ENCODE results near the gene RNF43. TPM values are rescaled to one million over a fixed set of nuclear protein-coding genes. Genes with fewer than 3 reads are reported as not detected.
A peak's percentile ranks its signal among the peaks of the same experiment; 100 is the strongest.
"Not testable (repeated sequence)": the region's sequence is repeated elsewhere in the genome, so short reads cannot be mapped to it uniquely, and the experiment has no call there.

RNF43 gene
- total RNA-seq, 1 experiment from 2014 or later = 3.8 TPM

DNA sequence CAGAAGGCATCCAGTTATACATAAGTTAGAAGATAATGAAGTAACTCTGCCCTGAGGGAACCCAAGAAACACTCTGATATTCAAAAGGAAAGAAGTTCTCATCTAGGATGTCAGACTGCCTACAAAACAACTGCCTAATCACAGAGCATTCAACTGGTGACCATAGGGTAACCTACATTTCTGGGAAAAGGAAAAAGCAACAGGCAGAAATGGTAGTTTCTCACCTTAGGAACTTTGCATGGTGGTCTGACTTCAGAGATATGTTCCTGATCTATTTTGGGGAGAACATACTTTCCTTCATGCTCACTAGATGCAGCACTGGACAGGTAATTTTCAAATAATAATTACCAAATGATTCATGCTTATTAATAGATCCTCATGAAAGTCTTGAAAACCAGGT, 16.5 kb downstream of the RNF43 start:
- POLR2A ChIA-PET (ENCODE audit: unreplicated experiment) = no interaction called here
- Histone ChIP-seq H3K9ac (ENCODE audit: low read length) (no peak overlapping the region), H3K4me3 (ENCODE audit: low read length) (no peak overlapping the region), H3K27ac (ENCODE audit: low read length) (no peak overlapping the region), H3K4me2 (ENCODE audit: low read length) (peak overlapping the region; percentile 56), H3K9me3 (ENCODE audit: low read length) (no peaks in the 10 kb centered on the region), H3K4me1 (ENCODE audit: insufficient read depth, low read length) (peaks cover 37% of the 10 kb centered on the region), H3K79me2 (ENCODE audit: low read length) (no peaks in the 10 kb centered on the region), H3K36me3 (ENCODE audit: low read depth, low read length) (no peaks in the 10 kb centered on the region), H3K9me2 (replicated peaks; ENCODE audit: low read length) (no peaks in the 10 kb centered on the region), H3K27me3 (ENCODE audit: low read length) (no peaks in the 10 kb centered on the region), H4K20me1 (ENCODE audit: low read length) (no peaks in the 10 kb centered on the region), H2AFZ (ENCODE audit: low read length) (no peak overlapping the region), H3F3A (ENCODE audit: low read length, unreplicated experiment) (no peaks in the 10 kb centered on the region)
- no TSS peak for BruUV-seq (replicated peaks)
- intact Hi-C loops (cut with micrococcal nuclease) = no loop called here
- TF ChIP-seq EZH2phosphoT487 (IDR thresholded peaks at IDR 0.05; ENCODE audit: borderline replicate concordance, low read length) = no peak
- no peak for TF ChIP-seq EZH2 (IDR thresholded peaks at IDR 0.05; ENCODE audit: low read length, unreplicated experiment)
- TF ChIP-seq, protein P1, sequence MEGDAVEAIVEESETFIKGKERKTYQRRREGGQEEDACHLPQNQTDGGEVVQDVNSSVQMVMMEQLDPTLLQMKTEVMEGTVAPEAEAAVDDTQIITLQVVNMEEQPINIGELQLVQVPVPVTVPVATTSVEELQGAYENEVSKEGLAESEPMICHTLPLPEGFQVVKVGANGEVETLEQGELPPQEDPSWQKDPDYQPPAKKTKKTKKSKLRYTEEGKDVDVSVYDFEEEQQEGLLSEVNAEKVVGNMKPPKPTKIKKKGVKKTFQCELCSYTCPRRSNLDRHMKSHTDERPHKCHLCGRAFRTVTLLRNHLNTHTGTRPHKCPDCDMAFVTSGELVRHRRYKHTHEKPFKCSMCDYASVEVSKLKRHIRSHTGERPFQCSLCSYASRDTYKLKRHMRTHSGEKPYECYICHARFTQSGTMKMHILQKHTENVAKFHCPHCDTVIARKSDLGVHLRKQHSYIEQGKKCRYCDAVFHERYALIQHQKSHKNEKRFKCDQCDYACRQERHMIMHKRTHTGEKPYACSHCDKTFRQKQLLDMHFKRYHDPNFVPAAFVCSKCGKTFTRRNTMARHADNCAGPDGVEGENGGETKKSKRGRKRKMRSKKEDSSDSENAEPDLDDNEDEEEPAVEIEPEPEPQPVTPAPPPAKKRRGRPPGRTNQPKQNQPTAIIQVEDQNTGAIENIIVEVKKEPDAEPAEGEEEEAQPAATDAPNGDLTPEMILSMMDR (conservative IDR thresholded peaks at IDR 0.05; ENCODE audit: low read depth, low read length) = no peak
- DNase-seq (no peak), ATAC-seq (no peak)
- CTCF ChIA-PET = interaction anchor here (1.1 kb wide), 1 partner anchor 17 kb away, joined by 4 read pairs; the partner anchor contains the start of gene RNF43

DNA sequence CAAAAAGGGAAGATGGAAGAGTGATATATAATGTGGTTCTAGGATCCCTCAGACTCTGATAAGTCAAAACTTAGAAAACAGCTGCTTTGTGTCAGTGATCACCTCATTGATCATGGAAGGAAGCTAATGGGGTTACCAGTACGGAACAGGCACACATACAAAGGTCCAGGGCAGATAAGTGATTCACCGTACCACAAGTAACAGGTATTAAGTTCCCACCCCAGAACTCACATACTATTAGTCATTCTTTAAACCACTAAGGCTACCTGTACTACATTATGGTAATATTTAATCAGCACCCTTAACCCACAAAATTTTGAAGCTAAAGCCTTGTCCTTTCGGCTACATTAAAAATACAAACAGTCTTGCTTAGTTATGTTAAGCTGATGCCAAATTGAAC, 17.4 kb downstream of the RNF43 start:
- Histone ChIP-seq H3K4me1 (ENCODE audit: insufficient read depth, low read length) (peaks cover 38% of the 10 kb centered on the region), H3K9me2 (replicated peaks; ENCODE audit: low read length) (no peaks in the 10 kb centered on the region), H3K9ac (ENCODE audit: low read length) (no peak overlapping the region), H3F3A (ENCODE audit: low read length, unreplicated experiment) (no peaks in the 10 kb centered on the region), H3K79me2 (ENCODE audit: low read length) (no peaks in the 10 kb centered on the region), H3K36me3 (ENCODE audit: low read depth, low read length) (no peaks in the 10 kb centered on the region), H3K9me3 (ENCODE audit: low read length) (no peaks in the 10 kb centered on the region), H3K4me3 (ENCODE audit: low read length) (no peak overlapping the region; the same call in 1 of the 2 replicates), H3K4me2 (ENCODE audit: low read length) (peak overlapping the region; percentile 56), H2AFZ (ENCODE audit: low read length) (no peak overlapping the region), H4K20me1 (ENCODE audit: low read length) (no peaks in the 10 kb centered on the region), H3K27me3 (ENCODE audit: low read length) (no peaks in the 10 kb centered on the region), H3K27ac (ENCODE audit: low read length) (no peak overlapping the region)
- ChIA-PET CTCF (interaction anchor here (1.0 to 1.1 kb wide), 2 partner anchors 18 to 82 kb away, joined by 3 to 4 read pairs; partner anchors contain the start of gene RNF43), POLR2A (ENCODE audit: unreplicated experiment) (no interaction called here)
- ATAC-seq (peak; percentile 93), DNase-seq (peak; percentile 80)
- TF ChIP-seq EZH2phosphoT487 (IDR thresholded peaks at IDR 0.05; ENCODE audit: borderline replicate concordance, low read length) (no peak), EZH2 (IDR thresholded peaks at IDR 0.05; ENCODE audit: low read length, unreplicated experiment) (no peak)
- TF ChIP-seq, protein P1 (conservative IDR thresholded peaks at IDR 0.05; ENCODE audit: low read depth, low read length) = no peak
- no TSS peak for BruUV-seq (replicated peaks)
- intact Hi-C loops (cut with micrococcal nuclease) = no loop called here

GRCh38 chr17:58398574-58399266, 18.6 kb downstream of the RNF43 start:
- ChIA-PET CTCF (interaction anchor here (0.6 kb wide), 1 partner anchor 46 kb away, joined by 4 read pairs; no protein-coding TSS in a partner anchor), POLR2A (ENCODE audit: unreplicated experiment) (interaction anchor here (0.6 kb wide), 1 partner anchor 90 kb away, joined by 5 read pairs; no protein-coding TSS in a partner anchor)
- intact Hi-C loops (cut with micrococcal nuclease) = loop anchor here (1.0 kb wide), 1 partner anchor 8 kb away; no protein-coding TSS in a partner anchor
- H3K4me2 ChIP-seq (ENCODE audit: low read length) = no peak overlapping the region
- H3K9ac ChIP-seq (ENCODE audit: low read length) = no peak overlapping the region
- no peaks in the 10 kb centered on the region for H3F3A ChIP-seq (ENCODE audit: low read length, unreplicated experiment)
- no peak for TF ChIP-seq EZH2phosphoT487 (IDR thresholded peaks at IDR 0.05; ENCODE audit: borderline replicate concordance, low read length)
- TF ChIP-seq, protein P1 (conservative IDR thresholded peaks at IDR 0.05; ENCODE audit: low read depth, low read length) = no peak
- no peak for TF ChIP-seq EZH2 (IDR thresholded peaks at IDR 0.05; ENCODE audit: low read length, unreplicated experiment)
- no peak for DNase-seq
- no peaks in the 10 kb centered on the region for H3K36me3 ChIP-seq (ENCODE audit: low read depth, low read length)
- BruUV-seq (replicated peaks) = no TSS peak
- no peak overlapping the region for H2AFZ ChIP-seq (ENCODE audit: low read length)
- H3K27ac ChIP-seq (ENCODE audit: low read length) = no peak overlapping the region
- H3K27me3 ChIP-seq (ENCODE audit: low read length) = no peaks in the 10 kb centered on the region
- no peaks in the 10 kb centered on the region for H3K79me2 ChIP-seq (ENCODE audit: low read length)
- peaks cover 49% of the 10 kb centered on the region for H3K4me1 ChIP-seq (ENCODE audit: insufficient read depth, low read length)
- no peaks in the 10 kb centered on the region for H3K9me2 ChIP-seq (replicated peaks; ENCODE audit: low read length)
- no peak overlapping the region for H3K4me3 ChIP-seq (ENCODE audit: low read length)
- H3K9me3 ChIP-seq (ENCODE audit: low read length) = no peaks in the 10 kb centered on the region
- no peak for ATAC-seq
- no peaks in the 10 kb centered on the region for H4K20me1 ChIP-seq (ENCODE audit: low read length)

GRCh38 chr17:58397421-58397820, 19.9 kb downstream of the RNF43 start:
- H3K79me2 ChIP-seq (ENCODE audit: low read length); H3K9me2 ChIP-seq (replicated peaks; ENCODE audit: low read length); H3K36me3 ChIP-seq (ENCODE audit: low read depth, low read length); H4K20me1 ChIP-seq (ENCODE audit: low read length); DNase-seq; BruUV-seq (replicated peaks); H3K4me2 ChIP-seq (ENCODE audit: low read length); H3K9ac ChIP-seq (ENCODE audit: low read length); H3F3A ChIP-seq (ENCODE audit: low read length, unreplicated experiment); H3K27ac ChIP-seq (ENCODE audit: low read length); ATAC-seq; H3K4me3 ChIP-seq (ENCODE audit: low read length); H3K9me3 ChIP-seq (ENCODE audit: low read length); intact Hi-C loops (cut with micrococcal nuclease); H2AFZ ChIP-seq (ENCODE audit: low read length); H3K27me3 ChIP-seq (ENCODE audit: low read length): not testable (repeated sequence)
- CTCF ChIA-PET = interaction anchor here (0.7 kb wide), 1 partner anchor 150 kb away, joined by 3 read pairs; no protein-coding TSS in a partner anchor
- POLR2A ChIA-PET (ENCODE audit: unreplicated experiment) = interaction anchor here (0.6 to 0.7 kb wide), 2 partner anchors 13 to 17 kb away, joined by 4 read pairs; no protein-coding TSS in a partner anchor
- H3K4me1 ChIP-seq (ENCODE audit: insufficient read depth, low read length) = peaks cover 43% of the 10 kb centered on the region

All from PC-3 (cell line).